HL-60 (cell line): Measurements from ENCODE around the gene PTPRG.
A peak's percentile ranks its signal among the peaks of the same experiment; 100 is the strongest.

Experiments
- DNase-seq, 2 experiments: peaks; one replicate each; pipeline ENCODE4 v3.0.0-alpha.2; 2010 to 2020; ENCODE audit warnings: low read depth in 1 of 2, low spot score in 1 of 2
- H3K27ac ChIP-seq: fragments of 250-450 bp; sonication (Bioruptor Pico); replicated peaks from 2 replicates; pipeline ENCODE4 v1.5.1; 2020; ENCODE audit warnings: mild to moderate bottlenecking, moderate library complexity
- H3K27me3 ChIP-seq: fragments of 250-450 bp; sonication (Bioruptor Pico); 2 replicates; pipeline ENCODE4 v1.5.1; 2021; ENCODE audit warnings: mild to moderate bottlenecking, moderate library complexity; ENCODE audit not compliant: insufficient read depth, poor library complexity, severe bottlenecking
- H3K4me3 ChIP-seq: replicated peaks from 2 replicates; pipeline ENCODE4 v1.5.1; 2011; ENCODE audit warnings: mild to moderate bottlenecking, control low read depth, low read length; ENCODE audit not compliant: insufficient read depth
- GABPA ChIP-seq: IDR thresholded peaks from 2 replicates; pipeline ENCODE4 v1.6.1; 2012; ENCODE audit warnings: low read depth
- POLR2AphosphoS5 ChIP-seq: IDR thresholded peaks from 2 replicates; pipeline ENCODE4 v1.6.1; 2012; ENCODE audit warnings: low read depth
- SPI1 ChIP-seq: IDR thresholded peaks from 2 replicates; pipeline ENCODE4 v1.6.1; 2012; ENCODE audit warnings: low read depth, mild to moderate bottlenecking, borderline replicate concordance
- TF ChIP-seq, protein P1 (sequence below): IDR thresholded peaks from 2 replicates; pipeline ENCODE4 v1.6.1; 2012; ENCODE audit warnings: low read depth; ENCODE audit not compliant: insufficient replicate concordance
- TF ChIP-seq, protein P2 (sequence below): IDR thresholded peaks from one replicate; pipeline ENCODE4 v1.5.1; 2011; ENCODE audit warnings: low read length, control low read depth, inconsistent platforms; ENCODE audit not compliant: insufficient read depth

PTPRG gene

GRCh38 chr3:61820306-61820992 is 259.1 kb downstream of the PTPRG start:
- peak in 1 of 2 experiments; percentile 41 for DNase-seq
- no peaks in the 10 kb centered on the region for H3K27me3 ChIP-seq
- no peak overlapping the region for H3K4me3 ChIP-seq
- TF ChIP-seq SPI1 = peak; percentile 93
- TF ChIP-seq, protein P1, sequence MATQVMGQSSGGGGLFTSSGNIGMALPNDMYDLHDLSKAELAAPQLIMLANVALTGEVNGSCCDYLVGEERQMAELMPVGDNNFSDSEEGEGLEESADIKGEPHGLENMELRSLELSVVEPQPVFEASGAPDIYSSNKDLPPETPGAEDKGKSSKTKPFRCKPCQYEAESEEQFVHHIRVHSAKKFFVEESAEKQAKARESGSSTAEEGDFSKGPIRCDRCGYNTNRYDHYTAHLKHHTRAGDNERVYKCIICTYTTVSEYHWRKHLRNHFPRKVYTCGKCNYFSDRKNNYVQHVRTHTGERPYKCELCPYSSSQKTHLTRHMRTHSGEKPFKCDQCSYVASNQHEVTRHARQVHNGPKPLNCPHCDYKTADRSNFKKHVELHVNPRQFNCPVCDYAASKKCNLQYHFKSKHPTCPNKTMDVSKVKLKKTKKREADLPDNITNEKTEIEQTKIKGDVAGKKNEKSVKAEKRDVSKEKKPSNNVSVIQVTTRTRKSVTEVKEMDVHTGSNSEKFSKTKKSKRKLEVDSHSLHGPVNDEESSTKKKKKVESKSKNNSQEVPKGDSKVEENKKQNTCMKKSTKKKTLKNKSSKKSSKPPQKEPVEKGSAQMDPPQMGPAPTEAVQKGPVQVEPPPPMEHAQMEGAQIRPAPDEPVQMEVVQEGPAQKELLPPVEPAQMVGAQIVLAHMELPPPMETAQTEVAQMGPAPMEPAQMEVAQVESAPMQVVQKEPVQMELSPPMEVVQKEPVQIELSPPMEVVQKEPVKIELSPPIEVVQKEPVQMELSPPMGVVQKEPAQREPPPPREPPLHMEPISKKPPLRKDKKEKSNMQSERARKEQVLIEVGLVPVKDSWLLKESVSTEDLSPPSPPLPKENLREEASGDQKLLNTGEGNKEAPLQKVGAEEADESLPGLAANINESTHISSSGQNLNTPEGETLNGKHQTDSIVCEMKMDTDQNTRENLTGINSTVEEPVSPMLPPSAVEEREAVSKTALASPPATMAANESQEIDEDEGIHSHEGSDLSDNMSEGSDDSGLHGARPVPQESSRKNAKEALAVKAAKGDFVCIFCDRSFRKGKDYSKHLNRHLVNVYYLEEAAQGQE = no peak
- no peak overlapping the region for H3K27ac ChIP-seq

DNA sequence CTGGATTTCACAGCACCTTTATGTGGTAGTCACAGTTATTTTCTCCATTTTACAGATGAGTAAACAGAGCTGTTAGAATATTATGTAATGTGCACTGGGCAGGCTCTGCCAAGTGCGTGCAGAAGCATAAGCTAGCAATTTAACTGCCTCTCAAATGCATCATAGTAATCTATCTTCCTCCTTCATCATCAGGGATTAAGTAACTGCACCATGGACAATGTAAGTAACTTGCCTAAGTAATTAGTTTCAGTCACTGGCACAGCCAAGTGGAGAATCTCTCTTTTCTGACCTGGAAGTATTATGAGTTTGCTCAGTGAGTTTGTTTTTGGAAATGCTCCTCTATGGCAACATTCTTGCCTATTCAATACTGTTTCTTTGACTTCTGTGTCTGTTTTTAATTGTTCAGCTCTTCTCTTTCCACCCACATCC is 260.5 kb downstream of the PTPRG start:
- TF ChIP-seq GABPA (no peak), POLR2AphosphoS5 (no peak), SPI1 (no peak)
- TF ChIP-seq, protein P2, sequence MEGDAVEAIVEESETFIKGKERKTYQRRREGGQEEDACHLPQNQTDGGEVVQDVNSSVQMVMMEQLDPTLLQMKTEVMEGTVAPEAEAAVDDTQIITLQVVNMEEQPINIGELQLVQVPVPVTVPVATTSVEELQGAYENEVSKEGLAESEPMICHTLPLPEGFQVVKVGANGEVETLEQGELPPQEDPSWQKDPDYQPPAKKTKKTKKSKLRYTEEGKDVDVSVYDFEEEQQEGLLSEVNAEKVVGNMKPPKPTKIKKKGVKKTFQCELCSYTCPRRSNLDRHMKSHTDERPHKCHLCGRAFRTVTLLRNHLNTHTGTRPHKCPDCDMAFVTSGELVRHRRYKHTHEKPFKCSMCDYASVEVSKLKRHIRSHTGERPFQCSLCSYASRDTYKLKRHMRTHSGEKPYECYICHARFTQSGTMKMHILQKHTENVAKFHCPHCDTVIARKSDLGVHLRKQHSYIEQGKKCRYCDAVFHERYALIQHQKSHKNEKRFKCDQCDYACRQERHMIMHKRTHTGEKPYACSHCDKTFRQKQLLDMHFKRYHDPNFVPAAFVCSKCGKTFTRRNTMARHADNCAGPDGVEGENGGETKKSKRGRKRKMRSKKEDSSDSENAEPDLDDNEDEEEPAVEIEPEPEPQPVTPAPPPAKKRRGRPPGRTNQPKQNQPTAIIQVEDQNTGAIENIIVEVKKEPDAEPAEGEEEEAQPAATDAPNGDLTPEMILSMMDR = no peak
- TF ChIP-seq, protein P1 = no peak
- no peaks in the 10 kb centered on the region for H3K27me3 ChIP-seq
- no peak overlapping the region for H3K27ac ChIP-seq
- H3K4me3 ChIP-seq = no peak overlapping the region
- no peak for DNase-seq

- TF ChIP-seq SPI1 (no peak), POLR2AphosphoS5 (no peak), GABPA (no peak)
- TF ChIP-seq, protein P1 = no peak
- TF ChIP-seq, protein P2 = no peak
- Histone ChIP-seq H3K27me3 (no peaks in the 10 kb centered on the region), H3K4me3 (no peak overlapping the region), H3K27ac (no peak overlapping the region)
- DNase-seq = no peak
Measured at GRCh38 chr3:61822588-61822987, 261.2 kb downstream of the PTPRG start.
